Rectal smooth muscle tissue (tissue), 1 donor: ENCODE measurements around the gene ELK3.
"Not testable (repeated sequence)": the region's sequence is repeated elsewhere in the genome, so short reads cannot be mapped to it uniquely, and the experiment has no call there.

Experiments used
- H3K27ac ChIP-seq: one replicate; pipeline ENCODE4 v1.7.0; 2013; ENCODE audit warnings: low read depth, low read length, inconsistent platforms
- H3K27me3 ChIP-seq: one replicate; pipeline ENCODE4 v1.7.0; 2013; ENCODE audit warnings: low read length; ENCODE audit not compliant: control insufficient read depth, insufficient read depth
- H3K36me3 ChIP-seq: one replicate; pipeline ENCODE4 v1.7.0; 2013; ENCODE audit warnings: low read length; ENCODE audit not compliant: control insufficient read depth, insufficient read depth
- H3K4me1 ChIP-seq: one replicate; pipeline ENCODE4 v1.7.0; 2013; ENCODE audit warnings: low read length; ENCODE audit not compliant: control insufficient read depth, insufficient read depth
- H3K4me3 ChIP-seq: one replicate; pipeline ENCODE4 v1.7.0; 2013; ENCODE audit warnings: low read length
- H3K9ac ChIP-seq: one replicate; pipeline ENCODE4 v1.7.0; 2013; ENCODE audit warnings: low read length

The ELK3 gene

DNA sequence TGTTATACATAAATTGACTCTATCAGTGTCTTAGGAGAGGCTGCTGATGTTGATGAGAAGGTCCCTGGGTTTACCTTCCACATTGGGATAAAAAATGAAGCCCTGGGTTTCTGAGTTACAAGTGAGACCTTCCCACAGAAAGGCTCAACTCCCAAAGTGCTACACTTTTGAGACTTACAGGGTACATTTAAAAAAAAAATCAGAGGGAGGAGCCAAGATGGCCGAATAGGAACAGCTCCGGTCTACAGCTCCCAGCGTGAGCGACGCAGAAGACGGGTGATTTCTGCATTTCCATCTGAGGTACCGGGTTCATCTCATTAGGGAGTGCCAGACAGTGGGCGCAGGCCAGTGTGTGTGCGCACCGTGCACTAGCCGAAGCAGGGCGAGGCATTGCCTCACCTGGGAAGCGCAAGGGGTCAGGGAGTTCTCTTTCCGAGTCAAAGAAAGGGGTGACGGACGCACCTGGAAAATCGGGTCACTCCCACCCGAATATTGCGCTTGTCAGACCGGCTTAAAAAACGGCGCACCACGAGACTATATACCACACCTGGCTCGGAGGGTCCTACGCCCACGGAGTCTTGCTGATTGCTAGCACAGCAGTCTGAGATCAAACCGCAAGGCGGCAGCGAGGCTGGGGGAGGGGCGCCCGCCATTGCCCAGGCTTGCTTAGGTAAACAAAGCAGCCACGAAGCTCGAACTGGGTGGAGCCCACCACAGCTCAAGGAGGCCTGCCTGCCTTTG, 121.7 kb downstream of the ELK3 start:
- not testable (repeated sequence) for H3K36me3 ChIP-seq, H3K27me3 ChIP-seq, H3K27ac ChIP-seq, H3K4me1 ChIP-seq, H3K9ac ChIP-seq
- peak overlapping the region; percentile 27 for H3K4me3 ChIP-seq

GRCh38 chr12:96317801-96318200, 123.6 kb downstream of the ELK3 start:
- H3K36me3 ChIP-seq, H3K9ac ChIP-seq, H3K27me3 ChIP-seq, H3K27ac ChIP-seq, H3K4me1 ChIP-seq, H3K4me3 ChIP-seq: not testable (repeated sequence)
